SH-SY5Y (cell line): ENCODE measurements around the gene AK1.

Experiments
- GATA2 ChIP-seq: IDR thresholded peaks from 2 replicates; pipeline ENCODE4 v1.6.1; 2011; ENCODE audit warnings: mild to moderate bottlenecking, low read depth, low read length
- GATA3 ChIP-seq: IDR thresholded peaks from 2 replicates; pipeline ENCODE4 v1.6.1; 2011; ENCODE audit warnings: low read depth, mild to moderate bottlenecking, low read length, moderate library complexity

- TF ChIP-seq GATA2 (no peak), GATA3 (no peak)
Observed at GRCh38 chr9:127886401-127886972, 9.0 kb upstream of the AK1 start.
